HG03175 (cell line): ENCODE measurements around the gene HRAS.
A peak's percentile ranks its signal among the peaks of the same experiment; 100 is the strongest.

ENCODE experiments used
- ATAC-seq: cut with Tn5 transposase; IDR thresholded peaks from one replicate; pipeline ENCODE4 v1.9.1; 2021; ENCODE audit warnings: mild to moderate bottlenecking, moderate library complexity; ENCODE audit not compliant: unreplicated experiment

HRAS gene

GRCh38 chr11:514606-515005, 20.8 kb downstream of the HRAS start:
- no peak for ATAC-seq

GRCh38 chr11:512761-513595, 22.4 kb downstream of the HRAS start:
- ATAC-seq = no peak

- no peak for ATAC-seq
These were observed 26.4 kb downstream of the HRAS start for GRCh38 chr11:508956-509355.

- ATAC-seq = no peak
These were observed 27.5 kb downstream of the HRAS start for GRCh38 chr11:507727-508515.

GRCh38 chr11:506995-507726, 28.2 kb downstream of the HRAS start, which contains the start of gene RNH1:
Gene RNH1 (minus strand): TSS chr11:507242. CDS start chr11:502162, 5,080 bp downstream.
- peak; percentile 53 for ATAC-seq

GRCh38 chr11:506238-506994, 29.0 kb downstream of the HRAS start:
- ATAC-seq = peak; percentile 72

GRCh38 chr11:504994-505344, 30.4 kb downstream of the HRAS start:
- no peak for ATAC-seq

- no peak for ATAC-seq
These were observed 31.1 kb downstream of the HRAS start for GRCh38 chr11:504053-504993.

- ATAC-seq = no peak
These were observed 32.0 kb downstream of the HRAS start for GRCh38 chr11:503179-503981.

GRCh38 chr11:502288-503178, 32.8 kb downstream of the HRAS start:
- no peak for ATAC-seq

GRCh38 chr11:501683-502287, 33.6 kb downstream of the HRAS start:
- ATAC-seq = no peak

GRCh38 chr11:501001-501682, 34.2 kb downstream of the HRAS start:
- no peak for ATAC-seq

- ATAC-seq = no peak
These were observed 35.9 kb downstream of the HRAS start for GRCh38 chr11:499201-500076.

- no peak for ATAC-seq
These were observed 36.8 kb downstream of the HRAS start for GRCh38 chr11:498297-499181.
